GM23248 (cell line): Measurements from ENCODE around the gene AP1S3. TPM values are rescaled to one million over a fixed set of nuclear protein-coding genes. Genes with fewer than 3 reads are reported as not detected.

Source experiments
- DNase-seq: peaks from one replicate; pipeline ENCODE4 v3.0.0-alpha.2; 2015
- H2AFZ ChIP-seq: fragments of 200-600 bp; sonication (generic); 2 replicates; pipeline ENCODE4 v1.6.1; 2016; ENCODE audit warnings: antibody characterized with exemption
- H3F3A ChIP-seq: fragments of 200-600 bp; sonication (generic); 2 replicates; pipeline ENCODE4 v1.6.1; 2016; ENCODE audit warnings: mild to moderate bottlenecking, antibody characterized with exemption, mixed run types; ENCODE audit not compliant: insufficient read depth
- H3K27ac ChIP-seq: fragments of 200-600 bp; sonication (generic); 2 replicates; pipeline ENCODE4 v1.5.1; 2016; ENCODE audit warnings: mild to moderate bottlenecking
- H3K27me3 ChIP-seq: fragments of 200-600 bp; sonication (generic); replicated peaks from 2 replicates; pipeline ENCODE4 v1.6.1; 2016; ENCODE audit warnings: mild to moderate bottlenecking; ENCODE audit not compliant: insufficient read depth
- H3K36me3 ChIP-seq: fragments of 200-600 bp; sonication (generic); 2 replicates; pipeline ENCODE4 v1.6.1; 2016; ENCODE audit warnings: low read depth, mild to moderate bottlenecking
- H3K4me1 ChIP-seq: fragments of 200-600 bp; sonication (generic); 2 replicates; pipeline ENCODE4 v1.6.1; 2016; ENCODE audit warnings: mild to moderate bottlenecking; ENCODE audit not compliant: insufficient read depth
- H3K4me2 ChIP-seq: fragments of 200-600 bp; sonication (generic); one replicate; pipeline ENCODE4 v1.6.1; 2016; ENCODE audit warnings: mild to moderate bottlenecking; ENCODE audit not compliant: unreplicated experiment
- H3K4me3 ChIP-seq: fragments of 200-600 bp; sonication (generic); 2 replicates; pipeline ENCODE4 v1.5.1; 2016; ENCODE audit warnings: mild to moderate bottlenecking
- H3K79me2 ChIP-seq: fragments of 200-600 bp; sonication (generic); 2 replicates; pipeline ENCODE4 v1.6.1; 2016; ENCODE audit warnings: mild to moderate bottlenecking; ENCODE audit not compliant: insufficient read depth
- H3K9ac ChIP-seq: fragments of 200-600 bp; sonication (generic); 2 replicates; pipeline ENCODE4 v1.6.1; 2016; ENCODE audit warnings: mild to moderate bottlenecking
- H3K9me2 ChIP-seq: fragments of 200-600 bp; sonication (generic); 2 replicates; pipeline ENCODE4 v1.6.1; 2016; ENCODE audit warnings: mixed run types, mild to moderate bottlenecking, moderate library complexity; ENCODE audit not compliant: insufficient read depth
- H3K9me3 ChIP-seq: fragments of 200-600 bp; sonication (generic); one replicate; pipeline ENCODE4 v1.6.1; 2017; ENCODE audit warnings: low read depth
- H4K20me1 ChIP-seq: fragments of 200-600 bp; sonication (generic); 2 replicates; pipeline ENCODE4 v1.6.0; 2016; ENCODE audit not compliant: insufficient read depth
- EZH2 ChIP-seq: fragments of 200-600 bp; sonication (generic); IDR thresholded peaks from 2 replicates; pipeline ENCODE4 v1.6.1; 2018; ENCODE audit warnings: antibody characterized with exemption, mild to moderate bottlenecking; ENCODE audit not compliant: insufficient read depth, poor library complexity, severe bottlenecking
- EZH2phosphoT487 ChIP-seq: fragments of 200-600 bp; sonication (generic); IDR thresholded peaks from 2 replicates; pipeline ENCODE4 v1.6.1; 2018; ENCODE audit warnings: antibody characterized with exemption, moderate library complexity, mild to moderate bottlenecking, low read depth; ENCODE audit not compliant: insufficient read depth
- WGBS, 2 experiments: methylation state at CpG; one replicate each; pipeline ENCODE4 v1.1.6; 2015 to 2017; ENCODE audit warnings: low lambda C conversion rate in 2 of 2, low coverage in 1 of 2; ENCODE audit errors: missing lambda C conversion rate in 2 of 2; 5-methylcytosine and 5-hydroxymethylcytosine counted together
- in situ Hi-C: fragments of 300-500 bp; cut with MboI; formaldehyde crosslinking; loops from 2 replicates; pipeline ENCODE4 v1.15.0; 2020
- polyA plus RNA-seq: library from polyadenylated mRNA; unstranded; fragments of >200 nt; fragmentation: Nextera tagmentation; extraction: Ambion mirVana; gene quantifications from 2 replicates; pipeline ENCODE4 v1.2.1, GENCODE V29; 2016
- total RNA-seq: library from RNA; depleted of rRNA; stranded (reverse); fragments of >200 nt; shearing (Covaris generic); gene quantifications from 2 replicates; pipeline ENCODE4 v1.2.3, GENCODE V29; 2014

The AP1S3 gene
- total and polyA plus RNA-seq, 2 experiments from 2014 or later = 0.43 to 2.0 TPM

GRCh38 chr2:223870840-223871611 is 33.6 kb upstream of the AP1S3 start:
- peak; percentile 22 for DNase-seq

GRCh38 chr2:223868005-223868404 is 30.6 kb upstream of the AP1S3 start:
- Histone ChIP-seq H3K36me3 (no peaks in the 10 kb centered on the region; the same call in 1 of the 2 replicates), H3K27me3 (no peaks in the 10 kb centered on the region), H3K27ac (no peak overlapping the region), H4K20me1 (no peaks in the 10 kb centered on the region), H3K4me3 (no peak overlapping the region), H3K9me3 (no peaks in the 10 kb centered on the region), H3F3A (no peaks in the 10 kb centered on the region), H3K9ac (no peak overlapping the region), H2AFZ (no peak overlapping the region), H3K9me2 (no peaks in the 10 kb centered on the region), H3K79me2 (no peaks in the 10 kb centered on the region), H3K4me1 (no peaks in the 10 kb centered on the region), H3K4me2 (no peak overlapping the region)
- in situ Hi-C loops = no loop called here
- 72 to 78% methylated on average over 3 of the region's 3 CpGs for WGBS, 2 experiments
- no peak for DNase-seq
- TF ChIP-seq EZH2 = no peak
- TF ChIP-seq EZH2phosphoT487 = no peak

More at GRCh38 chr2:223870840-223871611, 33.6 kb upstream of the AP1S3 start:
- Histone ChIP-seq H3K27me3 (no peaks in the 10 kb centered on the region), H2AFZ (no peak overlapping the region), H3K36me3 (peaks cover under 1% of the 10 kb centered on the region; the same call in 1 of the 2 replicates), H3K27ac (no peak overlapping the region), H3K9ac (no peak overlapping the region), H3K9me2 (no peaks in the 10 kb centered on the region), H3K4me3 (no peak overlapping the region), H3K4me2 (no peak overlapping the region), H3F3A (peaks cover 6% of the 10 kb centered on the region; the same call in 1 of the 2 replicates), H3K9me3 (no peaks in the 10 kb centered on the region), H3K79me2 (no peaks in the 10 kb centered on the region), H4K20me1 (no peaks in the 10 kb centered on the region), H3K4me1 (no peaks in the 10 kb centered on the region)
- in situ Hi-C loops = no loop called here
- TF ChIP-seq EZH2phosphoT487 = no peak
- no peak for TF ChIP-seq EZH2
- WGBS, 2 experiments = 89 to 93% methylated on average over 7 of the region's 7 CpGs

GRCh38 chr2:223865907-223866508 is 28.6 kb upstream of the AP1S3 start:
- Histone ChIP-seq H3K27ac (no peak overlapping the region), H4K20me1 (no peaks in the 10 kb centered on the region), H2AFZ (no peak overlapping the region), H3K4me1 (peaks cover 10% of the 10 kb centered on the region), H3K9me2 (no peaks in the 10 kb centered on the region), H3K4me3 (no peak overlapping the region), H3K9me3 (no peaks in the 10 kb centered on the region), H3K4me2 (no peak overlapping the region), H3K9ac (no peak overlapping the region), H3K36me3 (no peaks in the 10 kb centered on the region; the same call in 1 of the 2 replicates), H3K79me2 (no peaks in the 10 kb centered on the region), H3K27me3 (no peaks in the 10 kb centered on the region), H3F3A (peaks cover 10% of the 10 kb centered on the region)
- in situ Hi-C loops = no loop called here
- no peak for TF ChIP-seq EZH2
- no peak for TF ChIP-seq EZH2phosphoT487
- 97% methylated on average over 2 of the region's 2 CpGs for WGBS, 2 experiments
- no peak for DNase-seq

- Histone ChIP-seq H3K79me2 (no peaks in the 10 kb centered on the region), H3K9me2 (no peaks in the 10 kb centered on the region), H3K36me3 (no peaks in the 10 kb centered on the region), H3K4me3 (no peak overlapping the region), H3K9me3 (no peaks in the 10 kb centered on the region), H2AFZ (no peak overlapping the region), H3K4me1 (peaks cover 15% of the 10 kb centered on the region), H3K9ac (no peak overlapping the region), H4K20me1 (no peaks in the 10 kb centered on the region), H3F3A (peaks cover 15% of the 10 kb centered on the region), H3K27ac (no peak overlapping the region), H3K27me3 (no peaks in the 10 kb centered on the region), H3K4me2 (no peak overlapping the region)
- no peak for TF ChIP-seq EZH2phosphoT487
- TF ChIP-seq EZH2 = no peak
- WGBS, 2 experiments = 94 to 99% methylated on average over 4 of the region's 4 CpGs
- no peak for DNase-seq
- in situ Hi-C loops = no loop called here
These were observed 27.7 kb upstream of the AP1S3 start for GRCh38 chr2:223865124-223865523.
